Measurements from ENCODE around the gene FBRS. TPM values are rescaled to one million over a fixed set of nuclear protein-coding genes. Genes with fewer than 3 reads are reported as not detected.

The FBRS gene
- total and polyA plus RNA-seq, 2 of the 13 experiments (the other 11 are each of a cell fraction or from before 2014, with no cell fraction given), result 13.7 to 16.2 TPM

- TF ChIP-seq ZNF703 (CRISPR knock-in tag; IDR thresholded peaks at IDR 0.05; ENCODE audit: borderline replicate concordance) (no peak), KDM2A (CRISPR knock-in tag; IDR thresholded peaks at IDR 0.05; ENCODE audit: borderline replicate concordance, low read depth) (peak; percentile 99), KLF13 (CRISPR knock-in tag; IDR thresholded peaks at IDR 0.05) (peak; percentile 53; the same call in 1 of the 2 replicates), MTF2 (CRISPR knock-in tag; IDR thresholded peaks at IDR 0.05; ENCODE audit: borderline replicate concordance) (peak; percentile 78; the same call in 1 of the 2 replicates), GTF3A (CRISPR knock-in tag; conservative IDR thresholded peaks at IDR 0.05) (no peak; the same call in 1 of the 2 replicates), HIVEP1 (CRISPR knock-in tag; IDR thresholded peaks at IDR 0.05) (peak; percentile 87; the same call in 1 of the 2 replicates), ZNF776 (CRISPR knock-in tag; IDR thresholded peaks at IDR 0.05) (no peak), ZNF337 (CRISPR knock-in tag; IDR thresholded peaks at IDR 0.05; ENCODE audit: borderline replicate concordance, low read depth) (no peak), TBL1XR1 (IDR thresholded peaks at IDR 0.05; ENCODE audit: borderline replicate concordance, low read length, partially characterized antibody) (peak; percentile 63), HMGA1 (CRISPR knock-in tag; conservative IDR thresholded peaks at IDR 0.05) (no peak), ATM (IDR thresholded peaks at IDR 0.05; ENCODE audit: borderline replicate concordance) (no peak), ZNF274 (CRISPR knock-in tag; IDR thresholded peaks at IDR 0.05) (peak; percentile 81; the same call in 1 of the 2 replicates), ZNF17 (CRISPR knock-in tag; IDR thresholded peaks at IDR 0.05) (no peak), ZNF143 (CRISPR knock-in tag; IDR thresholded peaks at IDR 0.05) (peak; percentile 82), POGK (CRISPR knock-in tag; conservative IDR thresholded peaks at IDR 0.05) (peak; percentile 92), ZNF615 (CRISPR knock-in tag; IDR thresholded peaks at IDR 0.05; ENCODE audit: borderline replicate concordance) (no peak; the same call in 1 of the 2 replicates), SMARCC2 (IDR thresholded peaks at IDR 0.05) (no peak), CCAR2 (optimal IDR thresholded peaks at IDR 0.05; ENCODE audit: low read depth, low read length) (no peak), FIP1L1 (IDR thresholded peaks at IDR 0.05; ENCODE audit: borderline replicate concordance, insufficient read depth, low read depth, low read length) (no peak), ZNF24 (IDR thresholded peaks at IDR 0.05) (no peak), CREM (IDR thresholded peaks at IDR 0.05) (peak; percentile 13; the same call in 1 of the 2 replicates), CREM (CRISPR knock-in tag; IDR thresholded peaks at IDR 0.05) (peak; percentile 42; the same call in 1 of the 2 replicates)
- TF ChIP-seq, protein P1, sequence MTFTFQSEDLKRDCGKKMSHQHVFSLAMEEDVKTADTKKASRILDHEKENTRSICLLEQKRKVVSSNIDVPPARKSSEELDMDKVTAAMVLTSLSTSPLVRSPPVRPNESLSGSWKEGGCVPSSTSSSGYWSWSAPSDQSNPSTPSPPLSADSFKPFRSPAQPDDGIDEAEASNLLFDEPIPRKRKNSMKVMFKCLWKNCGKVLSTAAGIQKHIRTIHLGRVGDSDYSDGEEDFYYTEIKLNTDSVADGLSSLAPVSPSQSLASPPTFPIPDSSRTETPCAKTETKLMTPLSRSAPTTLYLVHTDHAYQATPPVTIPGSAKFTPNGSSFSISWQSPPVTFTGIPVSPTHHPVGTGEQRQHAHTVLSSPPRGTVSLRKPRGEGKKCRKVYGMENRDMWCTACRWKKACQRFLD (CRISPR knock-in tag; IDR thresholded peaks at IDR 0.05; ENCODE audit: borderline replicate concordance), result peak; percentile 69; the same call in 1 of the 2 replicates
- TF ChIP-seq, protein P2, sequence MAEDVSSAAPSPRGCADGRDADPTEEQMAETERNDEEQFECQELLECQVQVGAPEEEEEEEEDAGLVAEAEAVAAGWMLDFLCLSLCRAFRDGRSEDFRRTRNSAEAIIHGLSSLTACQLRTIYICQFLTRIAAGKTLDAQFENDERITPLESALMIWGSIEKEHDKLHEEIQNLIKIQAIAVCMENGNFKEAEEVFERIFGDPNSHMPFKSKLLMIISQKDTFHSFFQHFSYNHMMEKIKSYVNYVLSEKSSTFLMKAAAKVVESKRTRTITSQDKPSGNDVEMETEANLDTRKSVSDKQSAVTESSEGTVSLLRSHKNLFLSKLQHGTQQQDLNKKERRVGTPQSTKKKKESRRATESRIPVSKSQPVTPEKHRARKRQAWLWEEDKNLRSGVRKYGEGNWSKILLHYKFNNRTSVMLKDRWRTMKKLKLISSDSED (CRISPR knock-in tag; IDR thresholded peaks at IDR 0.05), result peak; percentile 90; the same call in 1 of the 2 replicates
- TF ChIP-seq, protein P3, sequence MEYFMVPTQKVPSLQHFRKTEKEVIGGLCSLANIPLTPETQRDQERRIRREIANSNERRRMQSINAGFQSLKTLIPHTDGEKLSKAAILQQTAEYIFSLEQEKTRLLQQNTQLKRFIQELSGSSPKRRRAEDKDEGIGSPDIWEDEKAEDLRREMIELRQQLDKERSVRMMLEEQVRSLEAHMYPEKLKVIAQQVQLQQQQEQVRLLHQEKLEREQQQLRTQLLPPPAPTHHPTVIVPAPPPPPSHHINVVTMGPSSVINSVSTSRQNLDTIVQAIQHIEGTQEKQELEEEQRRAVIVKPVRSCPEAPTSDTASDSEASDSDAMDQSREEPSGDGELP (IDR thresholded peaks at IDR 0.05; ENCODE audit: borderline replicate concordance, low read depth), result no peak
Observed at GRCh38 chr16:30698139-30698815, 40.0 kb downstream of the FBRS start (continued).
